Tracheal epithelial cell (primary cell): ENCODE data around the gene CSNK2A3. TPM values are rescaled to one million over a fixed set of nuclear protein-coding genes. Genes with fewer than 3 reads are reported as not detected.

Experiments used
- total RNA-seq: library from RNA; depleted of rRNA; stranded (reverse); fragments of >200 nt; gene quantifications from 2 replicates; pipeline ENCODE4 v1.2.1, GENCODE V29; 2014

CSNK2A3 gene
- 2.2 and 5.1 TPM in 2 replicates for total RNA-seq

GRCh38 chr11:11352878-11353277 lies at the start of gene CSNK2A3:
TSS of gene CSNK2A3 (minus strand) at chr11:11353250. CDS start at chr11:11353119, 131 bp downstream.

